HG02938 (cell line): ENCODE data around the gene PPP2R5A.

Experiments
- ATAC-seq: cut with Tn5 transposase; IDR thresholded peaks from one replicate; pipeline ENCODE4 v1.9.1; 2021; ENCODE audit warnings: mild to moderate bottlenecking, moderate library complexity; ENCODE audit not compliant: unreplicated experiment

Gene PPP2R5A

GRCh38 chr1:212284744-212285684, at the start of gene PPP2R5A:
Gene PPP2R5A, plus strand, starts transcription at chr1:212285410. Its CDS starts 701 bp downstream, at chr1:212286111.
- ATAC-seq = peak; percentile 91

GRCh38 chr1:212235857-212236256, 49.4 kb upstream of the PPP2R5A start:
- ATAC-seq = no peak

DNA sequence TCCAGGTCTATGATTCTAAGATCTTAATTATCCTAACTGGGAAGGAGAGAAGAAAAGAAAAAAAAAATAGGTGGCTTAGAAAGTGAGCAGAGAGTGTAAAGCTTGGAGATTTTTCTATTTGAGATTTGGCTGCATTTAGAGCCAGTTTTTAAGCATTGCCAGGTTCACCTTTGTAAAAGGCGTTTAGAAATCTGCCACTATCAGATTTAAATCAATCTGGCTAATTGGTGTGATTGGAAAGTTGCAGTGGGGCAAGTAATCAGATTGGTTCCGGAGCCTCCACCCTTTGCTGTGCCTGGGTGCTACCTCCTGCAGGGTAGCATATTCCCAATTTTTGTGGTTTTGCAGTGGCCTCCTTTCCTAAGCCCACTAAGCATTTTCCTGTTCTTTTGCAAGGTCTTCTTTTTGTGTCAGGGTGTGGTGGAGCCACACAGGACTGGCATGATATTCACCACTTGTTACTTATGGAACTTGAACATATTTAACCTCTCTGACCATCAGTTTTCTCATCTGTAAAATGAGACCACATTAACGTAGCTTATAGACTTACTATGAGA, 48.5 kb upstream of the PPP2R5A start:
- no peak for ATAC-seq

DNA sequence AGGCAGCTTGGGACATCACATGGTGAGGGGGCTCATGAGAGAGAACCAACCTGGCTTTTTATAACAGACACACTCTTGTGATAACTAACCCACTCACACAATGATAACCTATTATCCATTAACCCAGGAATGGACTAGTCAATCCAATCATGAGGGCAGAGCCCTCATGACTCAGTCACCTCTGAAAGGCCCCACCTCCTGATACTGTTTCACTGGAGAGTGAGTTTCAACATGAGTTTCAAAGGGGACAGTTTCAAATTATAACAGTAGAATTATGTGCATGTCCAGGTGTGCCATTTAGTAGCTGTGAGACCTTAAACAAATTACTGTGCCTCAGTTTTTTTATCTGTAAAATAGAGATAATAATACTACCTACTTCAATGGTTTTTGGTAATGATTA, 47.6 kb upstream of the PPP2R5A start:
- peak; percentile 97 for ATAC-seq

- no peak for ATAC-seq
Observed at GRCh38 chr1:212238552-212238951, 46.7 kb upstream of the PPP2R5A start.

- no peak for ATAC-seq
Observed at GRCh38 chr1:212241501-212241900, 43.7 kb upstream of the PPP2R5A start.

DNA sequence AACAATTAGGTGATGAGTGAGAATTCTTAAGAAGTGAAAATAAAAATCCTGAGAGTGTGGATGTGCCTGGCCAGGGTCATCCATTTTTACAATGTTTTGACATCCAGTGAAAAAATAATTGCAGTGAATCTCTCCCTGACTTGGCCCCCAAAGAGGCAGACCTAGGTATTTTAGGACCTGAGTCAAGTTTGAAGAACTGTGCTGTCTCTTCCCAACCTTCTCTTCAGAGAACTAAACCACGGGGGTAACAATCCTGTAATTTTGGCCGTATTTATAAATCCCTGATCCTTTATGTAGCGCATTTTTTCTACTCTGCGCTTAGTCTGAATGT, 43.3 kb upstream of the PPP2R5A start:
- ATAC-seq = no peak

DNA sequence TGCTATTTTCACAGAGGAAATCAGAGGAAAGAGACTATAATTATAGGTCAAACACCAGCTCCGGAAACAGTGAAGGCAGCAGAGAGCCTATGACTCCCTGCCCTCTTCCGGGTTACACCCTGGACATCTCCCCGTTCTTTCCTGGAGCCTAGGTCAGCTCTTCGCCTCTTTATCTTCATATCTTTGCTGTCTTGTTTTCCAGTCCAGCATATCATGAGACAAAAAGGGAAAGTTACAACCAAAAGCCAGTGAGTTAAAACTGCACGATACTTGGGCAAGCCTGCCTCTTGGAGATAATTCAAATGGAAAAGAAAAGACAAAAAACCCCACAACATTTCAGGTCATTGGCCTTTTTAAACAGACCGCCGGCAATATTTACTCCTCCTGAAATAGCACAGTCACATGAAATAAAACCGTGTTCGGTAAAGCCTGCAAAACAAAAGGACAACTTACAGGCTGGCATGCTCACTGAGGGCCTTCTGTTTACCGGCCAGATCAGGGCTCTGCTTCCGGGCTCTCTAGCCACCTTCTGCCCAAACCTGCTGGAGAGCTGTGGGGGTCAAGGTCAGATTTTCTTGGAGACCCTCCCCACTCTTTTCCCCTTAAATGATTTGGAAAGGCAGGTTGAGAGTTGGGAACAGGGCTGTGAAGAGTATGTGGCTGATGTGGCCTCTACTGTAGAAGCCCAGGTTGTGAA, 42.8 kb upstream of the PPP2R5A start:
- no peak for ATAC-seq

DNA sequence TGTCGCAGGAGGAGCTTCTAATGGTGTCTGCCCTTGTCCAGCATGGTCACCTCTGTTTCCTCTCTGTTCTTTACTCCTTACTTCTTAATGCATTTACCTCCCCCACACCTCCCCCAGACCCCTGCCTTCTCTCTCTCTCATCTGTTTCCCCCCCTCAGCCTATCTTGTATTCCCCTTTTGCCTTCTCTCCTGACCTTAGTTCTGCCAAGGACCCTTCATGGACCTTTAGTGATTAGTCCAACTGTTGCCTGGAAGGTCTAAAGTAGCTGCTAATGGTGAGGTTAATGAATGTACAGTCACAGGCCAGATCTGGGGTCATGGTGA, 42.3 kb upstream of the PPP2R5A start:
- ATAC-seq = no peak

DNA sequence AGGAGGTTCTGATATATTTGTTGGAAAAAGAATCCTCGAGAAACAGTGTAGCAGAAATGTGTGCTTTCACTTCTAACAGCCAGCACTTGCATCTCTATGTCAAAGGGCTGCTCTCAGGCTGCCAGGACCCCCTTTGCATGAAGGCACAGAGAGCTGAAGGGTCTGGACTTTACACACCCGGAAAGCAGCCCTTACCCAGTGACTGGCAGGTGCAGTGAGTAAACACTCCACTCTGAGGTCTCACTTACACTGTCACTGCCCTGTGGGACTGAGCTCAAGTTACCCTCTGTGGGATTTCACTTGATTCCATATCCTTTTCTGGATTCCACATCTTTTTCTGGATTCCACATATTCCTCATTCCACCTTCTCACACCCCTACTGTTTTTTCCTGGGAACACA, 40.8 kb upstream of the PPP2R5A start:
- no peak for ATAC-seq

DNA sequence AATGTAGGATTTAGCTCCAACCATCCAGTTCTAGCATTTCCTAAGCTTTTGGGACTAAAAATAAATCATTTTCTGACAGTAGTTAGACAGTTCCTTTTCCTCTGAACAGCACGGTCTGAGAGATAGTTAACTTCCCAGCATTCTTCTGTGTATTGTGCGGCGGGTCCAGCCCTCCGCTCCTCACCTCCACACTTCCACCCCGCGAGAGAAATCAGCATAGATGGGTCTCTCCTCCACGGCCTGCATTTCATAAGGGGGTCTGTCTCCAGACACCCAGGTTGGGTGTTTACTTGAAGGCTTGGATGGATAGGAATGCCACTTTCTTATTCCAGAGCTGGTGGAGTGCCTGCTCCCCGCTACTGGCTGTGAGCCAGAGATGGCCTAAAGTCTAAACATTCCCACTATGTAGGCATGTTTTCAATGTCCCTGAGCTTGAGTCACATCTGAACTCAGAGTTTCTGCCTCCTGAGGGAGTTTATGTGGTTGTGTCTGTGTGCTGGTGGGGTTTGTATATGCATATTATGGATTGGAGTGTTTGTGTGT, 38.0 kb upstream of the PPP2R5A start:
- ATAC-seq = no peak

DNA sequence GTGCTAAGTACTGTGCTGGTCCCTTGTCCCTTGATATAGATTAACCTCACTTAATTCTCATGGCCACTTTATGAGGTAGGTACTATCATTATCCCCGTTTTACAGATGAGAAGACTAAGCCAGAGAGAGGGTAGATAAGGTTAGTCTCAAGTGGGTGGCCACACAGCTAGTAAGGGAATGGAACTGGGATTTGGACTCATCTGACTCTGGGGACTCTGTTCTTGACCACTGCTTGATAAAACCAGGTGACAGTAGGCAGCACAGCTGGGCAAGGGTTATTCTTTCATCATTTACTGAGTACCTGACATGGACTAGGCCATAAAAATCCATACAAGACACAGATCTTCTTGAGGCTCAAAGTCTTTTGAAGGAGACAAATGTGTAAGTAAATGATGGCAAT, 37.2 kb upstream of the PPP2R5A start:
- no peak for ATAC-seq

DNA sequence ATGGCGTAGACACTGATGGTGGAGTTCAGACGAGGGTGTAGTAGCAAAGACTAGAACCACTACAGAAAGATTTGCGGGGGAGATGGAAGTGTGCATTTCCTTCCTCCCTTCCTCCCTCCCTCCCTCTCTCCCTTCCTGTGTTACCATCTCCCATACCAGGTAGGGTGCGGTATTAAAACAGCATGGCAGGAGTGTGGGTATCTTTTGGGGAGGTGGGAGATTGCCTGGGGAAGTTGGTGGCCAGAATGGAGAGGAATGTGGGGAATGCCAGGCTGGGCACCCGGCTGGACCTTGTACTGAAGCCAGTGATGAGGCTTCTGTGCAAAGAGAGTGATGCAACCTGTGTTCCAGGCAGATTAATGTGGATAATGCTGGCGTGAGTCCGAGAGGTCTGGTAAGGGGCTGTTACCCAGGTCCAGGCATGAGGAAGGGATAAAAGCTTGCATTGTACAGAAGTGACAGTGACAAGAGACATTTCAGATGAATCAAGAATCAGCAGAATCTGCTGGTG, 30.3 kb upstream of the PPP2R5A start:
- ATAC-seq = no peak

- no peak for ATAC-seq
Observed at GRCh38 chr1:212255705-212256307, 29.4 kb upstream of the PPP2R5A start.

DNA sequence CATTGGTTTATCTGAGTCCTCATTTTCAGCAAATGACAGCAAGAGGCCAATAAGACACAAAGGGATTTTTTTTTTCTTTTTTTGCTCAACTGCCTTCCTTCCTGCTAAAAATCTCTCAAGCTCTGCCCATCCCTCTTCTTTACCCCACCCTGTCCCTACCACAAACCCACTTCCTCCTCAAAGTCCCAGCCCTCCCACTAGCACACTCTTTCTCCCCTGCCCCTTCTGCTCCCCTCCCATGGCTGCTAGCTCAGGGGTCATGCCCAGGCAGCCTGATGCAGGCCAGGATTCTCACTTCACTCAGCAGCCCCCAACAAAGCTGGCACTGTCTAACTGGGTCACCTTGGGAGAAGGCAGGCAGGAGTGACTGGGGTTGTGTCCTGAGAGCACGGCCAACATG, 28.8 kb upstream of the PPP2R5A start:
- ATAC-seq = no peak

- no peak for ATAC-seq
Observed at GRCh38 chr1:212257157-212257556, 28.1 kb upstream of the PPP2R5A start.

DNA sequence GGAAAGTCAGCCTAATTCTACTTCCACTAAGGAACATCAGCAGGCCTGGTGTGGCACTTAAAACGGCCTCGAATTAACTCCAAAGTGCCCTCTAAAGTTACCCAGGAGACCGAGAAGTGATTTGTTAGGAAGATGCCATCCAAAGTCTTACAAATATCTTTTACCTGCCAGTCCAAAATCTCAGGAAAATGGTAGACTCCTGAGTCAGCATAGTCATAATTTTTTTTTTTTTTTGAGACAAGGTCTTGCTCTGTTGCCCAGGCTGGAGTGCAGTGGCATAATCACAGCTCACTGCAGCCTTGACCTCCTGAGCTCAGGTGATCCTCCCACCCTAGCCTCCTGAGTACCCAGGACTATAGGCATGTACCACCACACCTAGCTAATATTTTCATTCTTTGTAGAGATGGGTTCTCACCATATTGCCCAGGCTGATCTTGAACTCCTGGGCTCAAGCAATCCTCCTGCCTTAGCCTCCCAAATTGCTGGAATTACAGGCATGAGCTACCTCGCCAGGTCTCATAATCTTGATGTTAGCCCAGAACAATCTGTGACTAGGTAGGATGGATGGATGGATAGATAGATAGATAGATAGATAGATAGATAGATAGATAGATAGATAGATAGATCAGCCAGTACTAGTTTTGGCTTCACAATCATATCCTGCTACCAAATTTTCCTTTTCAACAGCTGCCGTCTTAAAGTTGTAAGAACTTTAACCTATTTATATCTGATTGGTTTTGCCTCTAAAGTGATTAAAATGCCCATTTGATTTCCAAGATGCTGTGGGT, 25.3 kb upstream of the PPP2R5A start:
- ATAC-seq = no peak

- ATAC-seq = no peak
Observed at GRCh38 chr1:212260557-212261355, 24.5 kb upstream of the PPP2R5A start.

DNA sequence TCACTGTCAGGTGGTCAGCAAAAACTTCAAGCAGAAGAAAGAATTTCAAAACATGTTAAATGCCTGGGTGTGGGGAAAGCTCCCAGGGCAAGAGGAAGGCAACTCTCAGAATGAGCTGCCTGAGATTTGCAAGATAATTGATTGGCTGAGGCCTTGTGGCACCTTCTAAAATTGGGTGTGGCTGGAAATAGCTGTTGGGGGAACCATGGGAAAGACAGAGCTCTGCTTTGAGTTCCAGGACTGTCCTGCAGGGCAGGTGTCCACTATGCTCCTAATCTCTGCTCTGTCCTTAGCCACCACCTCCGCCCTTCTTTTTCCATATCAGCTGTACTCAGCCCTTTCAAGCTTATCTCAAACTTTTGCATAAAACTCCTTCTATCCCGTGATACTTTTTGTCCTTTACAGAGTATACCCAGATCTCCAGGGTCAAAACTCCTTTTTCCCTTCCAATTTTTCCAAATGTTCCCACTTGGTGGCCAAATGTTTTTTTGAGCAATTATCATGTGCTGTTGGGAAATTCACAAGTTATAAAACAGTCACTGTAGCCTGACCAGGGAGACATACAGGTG, 23.8 kb upstream of the PPP2R5A start:
- no peak for ATAC-seq
